ENCODE measurements around the gene CAMTA1. TPM values are rescaled to one million over a fixed set of nuclear protein-coding genes. Genes with fewer than 3 reads are reported as not detected.

CAMTA1 gene
- total RNA-seq, 1 donor, result 56.1 TPM

- H3K4me3 ChIP-seq (ENCODE audit: low read depth, low read length), result no peak overlapping the region
- TF ChIP-seq CTCF (IDR thresholded peaks at IDR 0.05; ENCODE audit: insufficient read depth, low read depth, low read length), result no peak
- DNase-seq (ENCODE audit: low read depth), result no peak
Measured at GRCh38 chr1:7633506-7634245, 848.4 kb downstream of the CAMTA1 start.

- TF ChIP-seq CTCF (IDR thresholded peaks at IDR 0.05; ENCODE audit: insufficient read depth, low read depth, low read length), result no peak
- H3K4me3 ChIP-seq (ENCODE audit: low read depth, low read length), result no peak overlapping the region
- no peak for DNase-seq (ENCODE audit: low read depth)
Measured at GRCh38 chr1:7634546-7635240, 849.4 kb downstream of the CAMTA1 start.

- H3K4me3 ChIP-seq (ENCODE audit: low read depth, low read length), result no peak overlapping the region
- no peak for TF ChIP-seq CTCF (IDR thresholded peaks at IDR 0.05; ENCODE audit: insufficient read depth, low read depth, low read length)
- DNase-seq (ENCODE audit: low read depth), result no peak
Measured at GRCh38 chr1:7636795-7637526, 851.7 kb downstream of the CAMTA1 start.

- no peak overlapping the region for H3K4me3 ChIP-seq (ENCODE audit: low read depth, low read length)
- TF ChIP-seq CTCF (IDR thresholded peaks at IDR 0.05; ENCODE audit: insufficient read depth, low read depth, low read length), result no peak
- no peak for DNase-seq (ENCODE audit: low read depth)
Measured at GRCh38 chr1:7638078-7638477, 852.8 kb downstream of the CAMTA1 start.

- no peak for TF ChIP-seq CTCF (IDR thresholded peaks at IDR 0.05; ENCODE audit: insufficient read depth, low read depth, low read length)
- DNase-seq (ENCODE audit: low read depth), result no peak
- no peak overlapping the region for H3K4me3 ChIP-seq (ENCODE audit: low read depth, low read length)
Measured at GRCh38 chr1:7639435-7640131, 854.3 kb downstream of the CAMTA1 start.

- no peak overlapping the region for H3K4me3 ChIP-seq (ENCODE audit: low read depth, low read length)
- no peak for DNase-seq (ENCODE audit: low read depth)
- TF ChIP-seq CTCF (IDR thresholded peaks at IDR 0.05; ENCODE audit: insufficient read depth, low read depth, low read length), result no peak
Measured at GRCh38 chr1:7640350-7640749, 855.1 kb downstream of the CAMTA1 start.

All from fibroblast of villous mesenchyme (primary cell).